Stimulated activated CD4-positive, alpha-beta T cell treated with anti-CD3 and anti-CD28 coated beads, TNF-alpha, amount 100 ng/mL, for 24 hours (primary cell): ENCODE data around the gene MAP6.

Experiments used
- DNase-seq, 3 experiments: peaks; one replicate each; pipeline ENCODE4 v3.0.0-alpha.2; 2020; ENCODE audit warnings: low read depth in 3 of 3

The MAP6 gene

DNA sequence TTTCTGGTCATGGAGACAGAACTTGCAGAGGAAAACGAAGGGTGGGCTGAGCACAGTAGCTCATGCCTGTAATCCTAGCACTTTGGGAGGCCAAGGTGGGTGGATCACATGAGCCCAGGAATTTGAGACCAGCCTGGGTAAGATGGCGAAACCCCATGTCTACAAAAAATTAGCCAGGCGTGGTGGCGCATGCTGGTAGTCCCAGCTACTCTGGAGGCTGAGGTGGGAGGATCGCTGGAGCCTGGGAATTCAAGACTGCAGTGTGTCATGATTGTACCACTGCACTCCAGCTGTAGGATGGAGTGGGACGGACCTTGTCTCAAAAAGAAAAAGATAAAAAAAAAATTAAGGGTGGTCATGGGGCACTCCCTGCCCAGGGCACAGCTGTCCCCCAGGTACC, 100.9 kb downstream of the MAP6 start:
- no peak for DNase-seq

GRCh38 chr11:75566763-75567279, 102.0 kb downstream of the MAP6 start:
- no peak for DNase-seq

- no peak for DNase-seq
Measured at GRCh38 chr11:75565916-75566762, 102.7 kb downstream of the MAP6 start.

- no peak for DNase-seq
Measured at GRCh38 chr11:75565221-75565814, 103.5 kb downstream of the MAP6 start.

GRCh38 chr11:75563978-75564552, 104.8 kb downstream of the MAP6 start:
- DNase-seq, result no peak

GRCh38 chr11:75563501-75563977, 105.3 kb downstream of the MAP6 start:
- DNase-seq, result no peak

DNA sequence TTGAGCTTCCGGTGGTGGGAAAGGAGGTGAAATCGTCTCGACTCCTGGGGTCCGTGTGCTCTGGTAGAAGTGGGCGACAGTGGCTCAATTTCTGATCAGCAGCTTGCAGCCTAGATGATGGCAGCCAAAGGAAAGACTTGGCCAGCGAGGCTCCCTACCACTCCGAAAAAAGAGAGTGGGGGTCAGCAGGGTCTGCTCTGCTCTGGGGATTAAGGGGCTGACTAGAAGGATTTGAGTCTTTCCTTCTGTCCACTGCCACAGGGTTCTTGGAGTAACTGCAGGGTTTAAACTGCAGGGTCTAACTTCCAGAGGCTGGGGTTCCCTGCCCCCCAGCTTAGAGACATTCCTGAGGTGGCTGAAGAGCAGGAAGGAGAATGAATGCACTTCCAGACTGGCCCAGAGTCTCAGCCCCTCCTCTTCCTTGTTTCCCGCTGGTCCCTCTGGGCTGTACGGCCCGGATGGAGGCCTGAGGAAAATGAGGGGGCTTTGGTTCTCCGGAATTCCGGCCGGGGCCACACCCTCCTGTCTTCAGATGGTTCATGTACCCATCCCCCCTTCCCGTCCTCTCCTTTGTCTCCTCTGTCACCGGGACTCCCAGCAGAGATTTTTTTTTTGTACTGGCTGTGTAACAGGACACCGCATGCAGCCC, 105.9 kb downstream of the MAP6 start:
- no peak for DNase-seq

DNA sequence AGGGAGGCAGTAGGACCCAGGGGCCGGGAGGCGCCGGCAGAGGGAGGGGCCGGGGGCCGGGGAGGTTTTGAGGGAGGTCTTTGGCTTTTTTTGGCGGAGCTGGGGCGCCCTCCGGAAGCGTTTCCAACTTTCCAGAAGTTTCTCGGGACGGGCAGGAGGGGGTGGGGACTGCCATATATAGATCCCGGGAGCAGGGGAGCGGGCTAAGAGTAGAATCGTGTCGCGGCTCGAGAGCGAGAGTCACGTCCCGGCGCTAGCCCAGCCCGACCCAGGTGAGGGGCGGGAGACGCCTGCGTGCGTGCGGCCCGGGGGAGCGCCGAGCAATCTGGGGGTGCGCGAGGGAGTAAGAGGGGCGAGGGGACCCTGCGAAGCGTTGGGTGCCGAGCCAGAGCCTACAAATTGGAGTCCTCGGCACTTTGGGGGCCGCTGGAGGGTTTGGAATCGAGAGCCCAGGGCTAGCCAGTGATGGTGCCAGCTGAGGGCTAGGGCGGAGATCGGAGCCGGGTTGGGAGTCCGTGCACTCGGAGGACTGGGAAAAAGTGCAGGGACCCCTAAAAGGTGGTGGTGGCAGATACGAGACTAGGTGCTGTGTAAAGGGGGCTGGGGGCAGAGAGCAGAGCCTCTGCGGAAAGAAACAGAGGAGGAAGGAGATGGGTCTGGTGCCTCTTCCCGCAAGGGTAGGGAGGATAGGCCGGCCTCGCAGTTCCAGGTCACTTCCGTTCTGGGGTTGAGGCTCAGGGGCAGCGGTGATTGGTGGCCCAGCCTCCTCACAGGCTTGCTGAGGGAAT, 106.6 kb downstream of the MAP6 start, which contains the start of gene SERPINH1:
Gene SERPINH1 (plus strand): TSS at position 206 of the 788 bp plus-strand sequence. CDS start 4,097 bp downstream, outside the sequence.
- peak; percentile 44 to 81 (median 60) for DNase-seq

DNA sequence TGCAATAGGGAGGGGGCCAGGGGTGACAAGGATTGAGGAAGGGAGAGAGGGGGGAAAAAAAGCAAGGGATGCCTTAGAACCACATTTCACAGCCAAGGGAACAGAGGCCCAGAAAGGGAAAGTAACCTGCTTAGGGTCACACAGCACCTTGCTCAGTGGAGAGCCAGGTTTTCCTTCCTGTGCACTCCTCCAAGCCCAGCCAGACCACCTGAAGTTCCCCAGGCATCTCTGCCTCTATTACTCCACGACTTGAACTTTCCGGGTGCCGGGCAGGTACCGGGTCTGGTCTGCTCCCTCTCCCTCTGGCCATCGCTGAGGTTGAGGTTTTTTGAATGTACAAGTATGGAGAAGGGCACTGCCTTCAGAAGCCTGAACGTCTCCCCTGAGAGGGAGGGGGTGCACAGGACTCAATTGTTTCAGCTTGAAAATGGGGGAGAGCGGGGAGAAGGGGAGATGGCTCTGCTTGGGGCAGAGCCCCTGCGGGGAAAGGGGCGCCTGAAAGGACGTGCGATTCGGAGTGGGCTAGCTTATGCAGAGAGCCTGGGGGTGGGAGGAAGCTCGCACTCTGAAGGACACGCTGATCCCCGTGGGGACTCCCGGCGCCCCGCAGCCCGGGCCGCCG, 107.3 kb downstream of the MAP6 start:
- no peak for DNase-seq

GRCh38 chr11:75560644-75561043, 108.2 kb downstream of the MAP6 start:
- no peak for DNase-seq

DNA sequence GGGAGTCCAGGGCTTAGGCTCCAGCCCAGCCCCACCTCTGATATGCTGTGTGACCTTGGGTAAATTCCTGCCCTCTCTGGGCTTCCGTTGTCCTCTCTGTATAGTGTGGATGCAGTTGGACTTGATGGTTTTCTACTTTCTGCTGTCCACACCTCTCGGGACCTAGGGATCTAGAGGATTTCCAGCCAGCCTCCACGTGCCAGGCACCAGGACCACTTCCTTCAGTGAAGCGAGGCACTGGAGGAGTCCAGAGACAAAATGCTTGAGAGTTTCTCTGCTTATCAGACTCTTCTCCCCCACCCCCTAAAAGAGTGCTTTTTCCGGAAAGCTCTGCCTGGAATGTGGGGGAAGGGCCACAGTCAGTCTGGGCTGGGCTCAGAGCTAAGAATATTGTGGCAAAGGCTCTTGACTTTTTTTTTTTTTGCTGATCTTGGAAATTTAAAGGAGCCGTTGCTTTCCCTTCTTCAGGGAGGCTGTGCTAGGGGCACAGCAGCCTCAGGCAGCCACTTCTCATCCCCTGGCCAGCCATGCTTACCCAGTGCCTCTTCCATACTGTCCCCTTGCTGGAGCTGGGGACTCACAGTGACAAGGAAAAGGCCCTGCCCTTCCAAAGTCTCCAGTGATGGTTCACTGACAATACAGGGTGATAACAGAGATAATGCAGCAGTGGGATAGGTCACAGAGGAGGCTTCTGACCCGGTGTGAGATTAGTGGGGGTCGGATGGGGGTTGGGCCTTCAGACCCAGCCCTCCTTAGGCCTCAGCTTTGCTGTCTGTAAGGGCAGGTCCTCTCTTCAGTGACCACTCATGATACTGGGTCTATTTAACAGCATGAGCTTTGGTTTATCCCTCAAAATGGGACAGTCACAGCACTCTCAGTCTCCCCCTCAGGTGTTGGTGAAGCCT, 109.6 kb downstream of the MAP6 start:
- DNase-seq, result no peak

DNA sequence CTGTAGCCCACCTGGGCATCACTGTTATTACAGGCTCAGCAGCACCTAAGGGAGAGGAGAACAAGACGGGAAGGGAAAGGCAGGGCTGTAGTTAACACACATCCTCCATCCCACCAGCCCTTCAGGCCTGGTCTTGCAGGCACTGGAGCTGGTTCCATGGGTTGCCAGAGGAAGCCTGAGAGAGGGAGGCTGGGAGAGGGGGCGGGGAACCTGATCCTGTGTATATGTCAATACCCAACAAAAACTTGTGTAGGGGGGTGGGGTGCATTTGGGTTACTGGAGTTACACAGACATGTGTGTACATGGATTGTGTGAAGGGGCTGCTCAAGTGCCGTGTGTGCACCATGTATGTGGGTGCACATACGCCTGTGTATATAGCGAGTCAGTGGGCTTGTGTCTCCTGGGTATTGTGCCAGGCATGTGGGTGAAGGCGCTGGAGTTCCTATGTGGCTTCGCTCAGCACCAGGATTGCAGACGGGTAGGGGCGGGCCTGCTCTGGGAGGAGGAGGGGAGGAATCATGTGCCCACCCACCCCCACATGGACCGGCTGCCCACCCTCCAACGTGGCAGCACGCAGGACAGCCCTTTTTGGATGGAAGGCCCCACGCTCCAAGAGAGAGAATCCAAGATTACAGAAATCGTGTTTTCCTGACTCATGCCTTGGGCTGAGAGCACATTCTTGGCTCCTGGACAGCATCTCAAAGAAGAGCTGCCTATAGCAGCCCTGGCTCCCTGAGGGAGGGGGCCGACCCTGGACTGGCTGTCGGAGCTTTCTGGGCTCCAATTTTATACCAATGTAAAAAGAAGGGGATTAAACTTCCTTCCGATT, 111.0 kb downstream of the MAP6 start:
- no peak for DNase-seq

DNA sequence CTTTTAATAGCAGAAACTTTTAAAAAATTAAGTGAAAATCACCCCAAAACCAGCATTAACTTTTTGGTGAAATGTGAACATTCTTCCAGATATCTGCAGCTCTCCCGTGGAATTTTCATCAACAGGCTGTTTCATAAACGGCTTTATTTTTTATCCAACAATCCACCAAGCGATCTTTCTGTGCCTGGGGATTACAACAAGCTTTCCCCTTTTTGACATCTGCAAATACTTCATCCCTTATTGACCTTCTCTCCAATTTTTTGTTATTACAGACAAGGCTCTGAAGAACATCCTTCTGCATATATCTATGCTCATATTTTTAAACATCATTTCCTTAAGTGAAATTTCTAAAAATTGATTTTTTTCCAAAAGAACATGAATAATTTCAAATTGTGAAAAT, 112.6 kb downstream of the MAP6 start:
- no peak for DNase-seq

- DNase-seq, result no peak
Measured at GRCh38 chr11:75555079-75555811, 113.6 kb downstream of the MAP6 start.

DNA sequence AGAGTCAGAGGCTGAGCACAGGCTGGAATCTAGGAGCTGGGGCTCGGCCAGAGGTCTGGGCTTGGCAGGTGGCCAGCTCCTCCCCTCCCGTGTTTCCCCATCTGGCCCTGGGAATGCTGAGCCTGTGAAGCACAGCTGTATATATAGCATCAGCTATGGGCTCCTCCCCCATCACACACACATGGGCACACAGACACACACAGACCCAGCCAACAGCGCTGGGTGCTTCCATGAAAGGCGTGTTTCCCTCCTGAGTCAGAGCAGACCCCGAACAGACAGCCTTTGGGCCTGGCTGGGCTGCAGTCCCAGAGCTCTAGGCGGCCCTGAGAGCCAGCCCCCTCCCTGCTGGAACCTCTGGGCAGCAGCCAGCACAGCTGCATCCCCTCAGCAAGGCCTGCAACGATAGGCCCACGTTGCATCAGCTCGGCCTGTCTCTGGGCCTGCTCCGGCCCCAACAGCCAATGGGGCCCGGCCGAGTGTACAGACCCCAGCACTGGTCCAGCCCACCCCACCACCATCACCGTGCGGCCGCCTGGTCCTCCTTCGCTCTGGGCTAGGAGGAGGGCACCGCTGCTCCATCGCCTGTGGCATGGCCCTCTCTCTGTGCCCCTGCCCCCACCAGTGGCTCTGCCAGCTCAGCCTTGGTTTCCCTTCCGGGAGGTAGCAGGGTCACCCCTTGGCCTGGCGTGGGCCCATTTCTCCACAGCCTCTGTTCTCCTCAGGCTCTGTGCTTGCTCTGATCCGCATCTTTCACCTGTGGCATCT, 114.4 kb downstream of the MAP6 start:
- DNase-seq, result no peak

DNA sequence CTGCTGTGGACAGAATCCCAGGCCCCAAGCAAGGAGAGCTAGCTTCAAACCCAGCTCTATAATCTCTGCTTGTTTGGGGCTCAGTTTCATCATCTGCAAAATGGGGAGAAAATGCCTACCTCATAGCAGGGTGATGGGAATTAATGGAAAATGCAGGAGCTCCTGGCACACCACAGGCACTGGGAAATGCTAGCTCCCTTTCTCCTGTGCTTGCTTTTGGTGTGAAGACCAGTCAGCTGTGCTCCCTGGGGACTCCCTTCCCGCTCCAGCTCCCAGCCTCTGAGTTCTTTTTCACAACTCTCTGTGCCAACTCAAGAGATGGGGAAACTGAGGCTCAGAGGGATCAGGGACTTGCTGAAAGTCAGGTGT, 115.0 kb downstream of the MAP6 start:
- no peak for DNase-seq

DNA sequence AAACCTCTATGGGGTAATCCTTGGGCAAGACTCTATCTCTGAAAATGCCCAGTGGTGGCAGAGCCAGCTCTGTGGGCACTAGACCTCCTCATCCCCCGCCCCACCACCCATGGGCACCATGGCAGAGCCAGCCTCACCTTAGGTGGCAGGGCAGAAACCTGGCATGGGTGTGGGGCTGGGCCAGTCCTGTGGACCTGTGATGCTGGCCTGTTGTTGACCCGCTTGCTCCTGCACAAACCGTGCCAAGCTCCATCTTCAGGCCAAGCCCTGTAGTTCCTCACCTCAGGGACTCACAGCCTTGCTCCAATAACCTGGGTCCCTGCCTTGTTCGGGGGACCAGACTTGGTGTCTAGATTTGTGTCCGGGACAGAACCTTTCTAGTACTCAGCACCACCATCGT, 115.7 kb downstream of the MAP6 start:
- no peak for DNase-seq
